H1 (cell line): ENCODE measurements around the gene VWA3B. TPM values are rescaled to one million over a fixed set of nuclear protein-coding genes. Genes with fewer than 3 reads are reported as not detected.

ENCODE experiments used
- CTCF ChIA-PET: fragments of 300-600 bp; sonication (Branson Sonifier 250); formaldehyde crosslinking; loops from one replicate; lab custom pipeline; 2021; ENCODE audit not compliant: partially characterized antibody; lab: Charles Lee
- POLR2A ChIA-PET: fragments of 300-600 bp; sonication (Branson Sonifier 250); formaldehyde crosslinking; loops from one replicate; lab custom pipeline; 2021; ENCODE audit warnings: inconsistent platforms; ENCODE audit not compliant: partially characterized antibody; lab: Charles Lee
- DNase-seq, 2 experiments: peaks; one replicate each; pipeline versions ENCODE4 v3.0.0 to v3.0.0-alpha.2; 2010 to 2022; ENCODE audit warnings: low spot score in 2 of 2, low read depth in 1 of 2, mixed read lengths in 1 of 2
- FAIRE-seq: peaks from 2 replicates; lab custom pipeline; 2011; peaks lifted over from hg19 to GRCh38; lab: Jason Lieb, UNC
- H2AFZ ChIP-seq: 2 replicates; pipeline ENCODE4 v1.8.1; 2012; ENCODE audit warnings: low read length, inconsistent platforms
- H2AK5ac ChIP-seq: 2 replicates; pipeline ENCODE4 v1.6.1; 2013; ENCODE audit warnings: low read depth, low read length
- H2BK120ac ChIP-seq: replicated peaks from 2 replicates; pipeline ENCODE3; 2013; ENCODE audit warnings: low read depth, low read length, inconsistent platforms
- H2BK12ac ChIP-seq: 2 replicates; pipeline ENCODE4 v1.6.1; 2013; ENCODE audit warnings: low read depth, low read length
- H2BK15ac ChIP-seq: 2 replicates; pipeline ENCODE4 v1.6.1; 2013; ENCODE audit warnings: low read length
- H2BK20ac ChIP-seq: 2 replicates; pipeline ENCODE4 v1.6.1; 2013; ENCODE audit warnings: low read length
- H2BK5ac ChIP-seq: 2 replicates; pipeline ENCODE4 v1.6.1; 2013; ENCODE audit warnings: low read depth, low read length
- H3K14ac ChIP-seq: 2 replicates; pipeline ENCODE4 v1.6.1; 2013; ENCODE audit warnings: inconsistent platforms; ENCODE audit not compliant: insufficient read length
- H3K18ac ChIP-seq: 2 replicates; pipeline ENCODE4 v1.6.1; 2013; ENCODE audit warnings: low read length; ENCODE audit errors: extremely low read depth
- H3K23ac ChIP-seq: 2 replicates; pipeline ENCODE4 v1.6.1; 2013; ENCODE audit warnings: inconsistent platforms; ENCODE audit not compliant: insufficient read length
- H3K23me2 ChIP-seq: 2 replicates; pipeline ENCODE4 v1.6.1; 2013; ENCODE audit warnings: low read depth, low read length
- H3K27ac ChIP-seq: 2 replicates; pipeline ENCODE4 v1.6.1; 2011; ENCODE audit warnings: low read depth, low read length, inconsistent platforms
- H3K27me3 ChIP-seq, 4 experiments: replicated peaks in 1 of 4; 1 replicate in 1 of 4; 2 replicates in 3 of 4; pipeline versions ENCODE4 v1.6.1 to v1.8.1; 2011 to 2013; ENCODE audit warnings: low read length in 3 of 4, mild to moderate bottlenecking in 3 of 4, inconsistent platforms in 2 of 4, mixed read lengths in 2 of 4, moderate library complexity in 1 of 4; ENCODE audit not compliant: control insufficient read depth in 3 of 4, insufficient read depth in 3 of 4; ENCODE audit errors: extremely low read depth in 1 of 4
- H3K36me3 ChIP-seq, 4 experiments: 2 replicates each; pipeline versions ENCODE4 v1.6.1 to v1.8.1; 2011 to 2013; ENCODE audit warnings: mild to moderate bottlenecking in 4 of 4, low read length in 3 of 4, moderate library complexity in 2 of 4, control low read depth in 1 of 4, inconsistent platforms in 1 of 4; ENCODE audit not compliant: insufficient read depth in 4 of 4, control insufficient read depth in 2 of 4
- H3K4ac ChIP-seq: replicated peaks from 2 replicates; pipeline ENCODE3; 2013; ENCODE audit warnings: low read length, low read depth, mixed read lengths, inconsistent platforms; ENCODE audit not compliant: insufficient read length
- H3K4me1 ChIP-seq, 4 experiments: replicated peaks in 1 of 4; 1 replicate in 1 of 4; 2 replicates in 3 of 4; pipeline versions ENCODE4 v1.6.1 to v1.8.1; 2011 to 2013; ENCODE audit warnings: low read length in 3 of 4, inconsistent platforms in 2 of 4, mixed read lengths in 1 of 4; ENCODE audit not compliant: insufficient read depth in 4 of 4, control insufficient read depth in 3 of 4
- H3K4me2 ChIP-seq, 2 experiments: 2 replicates each; pipeline versions ENCODE4 v1.6.1 to v1.8.1; 2011 to 2013; ENCODE audit warnings: low read depth in 2 of 2, low read length in 2 of 2, control low read depth in 1 of 2, inconsistent platforms in 1 of 2, mild to moderate bottlenecking in 1 of 2; ENCODE audit not compliant: insufficient read depth in 1 of 2
- H3K4me3 ChIP-seq, 4 experiments: fragments of 200-600, 300-600 bp in 1 of 4; sonication (generic), shearing (Covaris generic), sonication (Bioruptor Twin) in 1 of 4; 2 replicates each; pipeline versions ENCODE4 v1.5.1 to v1.8.1; 2011 to 2016; ENCODE audit warnings: low read length in 4 of 4, low read depth in 3 of 4, control low read depth in 2 of 4, inconsistent platforms in 2 of 4, mild to moderate bottlenecking in 2 of 4, mixed read lengths in 1 of 4, moderate library complexity in 1 of 4; ENCODE audit not compliant: insufficient read depth in 2 of 4; ENCODE audit errors: extremely low read depth in 1 of 4
- H3K56ac ChIP-seq: replicated peaks from 2 replicates; pipeline ENCODE3; 2013; ENCODE audit warnings: low read depth, mild to moderate bottlenecking, mixed read lengths, low read length, inconsistent platforms; ENCODE audit not compliant: insufficient read length
- H3K79me1 ChIP-seq: 2 replicates; pipeline ENCODE4 v1.6.1; 2013; ENCODE audit warnings: low read depth, low read length, control low read depth
- H3K79me2 ChIP-seq, 2 experiments: 2 replicates each; pipeline versions ENCODE4 v1.6.1 to v1.8.1; 2012 to 2013; ENCODE audit warnings: low read length in 2 of 2, mild to moderate bottlenecking in 2 of 2, inconsistent platforms in 1 of 2; ENCODE audit not compliant: insufficient read depth in 2 of 2, control insufficient read depth in 1 of 2
- H3K9ac ChIP-seq, 4 experiments: replicated peaks in 1 of 4; 1 replicate in 1 of 4; 2 replicates in 3 of 4; pipeline versions ENCODE4 v1.6.1 to v1.8.1; 2011 to 2013; ENCODE audit warnings: low read depth in 3 of 4, low read length in 3 of 4, control low read depth in 2 of 4, mild to moderate bottlenecking in 2 of 4, moderate library complexity in 2 of 4, inconsistent platforms in 1 of 4; ENCODE audit errors: extremely low read depth in 1 of 4
- H3K9me3 ChIP-seq, 2 experiments: 2 replicates each; pipeline versions ENCODE4 v1.6.1 to v1.8.1; 2012 to 2013; ENCODE audit warnings: mild to moderate bottlenecking in 2 of 2, moderate library complexity in 2 of 2, control low read depth in 1 of 2, inconsistent platforms in 1 of 2, low read depth in 1 of 2, low read length in 1 of 2, mixed read lengths in 1 of 2; ENCODE audit not compliant: insufficient read depth in 2 of 2
- H4K20me1 ChIP-seq, 2 experiments: replicated peaks in 1 of 2; 2 replicates each; pipeline versions ENCODE3 to v1.8.1; 2011 to 2013; ENCODE audit warnings: inconsistent platforms in 2 of 2, low read length in 2 of 2, mild to moderate bottlenecking in 1 of 2; ENCODE audit not compliant: insufficient read depth in 2 of 2, control insufficient read depth in 1 of 2
- H4K5ac ChIP-seq: 2 replicates; pipeline ENCODE4 v1.6.1; 2013; ENCODE audit warnings: low read length, low read depth, mixed read lengths, inconsistent platforms; ENCODE audit not compliant: insufficient read length
- H4K8ac ChIP-seq: 2 replicates; pipeline ENCODE4 v1.8.0; 2013; ENCODE audit warnings: mild to moderate bottlenecking, moderate library complexity, low read length, inconsistent platforms; ENCODE audit not compliant: insufficient read depth; ENCODE audit errors: extremely low read depth
- H4K91ac ChIP-seq: replicated peaks from 2 replicates; pipeline ENCODE3; 2013; ENCODE audit warnings: low read length, mixed read lengths, inconsistent platforms; ENCODE audit not compliant: insufficient read length
- CBX5 ChIP-seq: fragments of 300-800, 300-1000 bp; sonication (generic); IDR thresholded peaks from 2 replicates; pipeline ENCODE4 v1.7.1; 2016; ENCODE audit warnings: antibody characterized with exemption, low read length, low read depth
- CTBP2 ChIP-seq: IDR thresholded peaks from 2 replicates; pipeline ENCODE4 v1.7.0; 2011; ENCODE audit warnings: borderline replicate concordance, mild to moderate bottlenecking, moderate library complexity, mixed read lengths, low read length; ENCODE audit not compliant: insufficient read depth, insufficient read length
- E2F6 ChIP-seq: IDR thresholded peaks from 2 replicates; pipeline ENCODE4 v1.6.1; 2012; ENCODE audit warnings: inconsistent platforms
- KDM1A ChIP-seq: fragments of 200-600, 300-600 bp; sonication (generic); IDR thresholded peaks from 2 replicates; pipeline ENCODE4 v1.7.1; 2016; ENCODE audit warnings: mild to moderate bottlenecking, low read length, borderline replicate concordance
- POLR2A ChIP-seq, 2 experiments: IDR thresholded peaks; 1 replicate in 1 of 2; 2 replicates in 1 of 2; pipeline ENCODE4 v1.6.1; 2011; ENCODE audit warnings: low read depth in 2 of 2, low read length in 2 of 2, mild to moderate bottlenecking in 2 of 2; ENCODE audit errors: control extremely low read depth in 1 of 2
- POLR2AphosphoS5 ChIP-seq: IDR thresholded peaks from 2 replicates; pipeline ENCODE4 v1.6.1; 2011; ENCODE audit warnings: low read depth, low read length
- RNF2 ChIP-seq: fragments of 200-900, 300-1000 bp; sonication (generic); IDR thresholded peaks from 2 replicates; pipeline ENCODE4 v1.7.1; 2016; ENCODE audit warnings: borderline replicate concordance, low read depth, mild to moderate bottlenecking, antibody characterized with exemption, low read length; ENCODE audit not compliant: poor library complexity, severe bottlenecking; ENCODE audit errors: missing control alignments
- SP4 ChIP-seq: IDR thresholded peaks from 2 replicates; pipeline ENCODE4 v1.6.1; 2012; ENCODE audit warnings: low read length, inconsistent platforms
- USF2 ChIP-seq: IDR thresholded peaks from 2 replicates; pipeline ENCODE4 v1.6.1; 2011; ENCODE audit warnings: low read length, improper control_type of control experiment
- WGBS, 2 experiments: shearing (Covaris generic) in 1 of 2; methylation state at CpG; one replicate each; pipeline versions ENCODE4 v1.1.6 to v1.1.7; 2013 to 2015; ENCODE audit warnings: low lambda C conversion rate in 2 of 2, mixed read lengths in 2 of 2, inconsistent platforms in 1 of 2, low coverage in 1 of 2, missing lambda C conversion rate in 1 of 2; ENCODE audit not compliant: insufficient replicate concordance in 2 of 2, insufficient coverage in 1 of 2, insufficient read length in 1 of 2; ENCODE audit errors: extremely low coverage in 1 of 2, missing lambda C conversion rate in 1 of 2; 5-methylcytosine and 5-hydroxymethylcytosine counted together
- polyA plus RNA-seq, 7 experiments: library from polyadenylated mRNA; depleted of rRNA in 3 of 7; stranded (reverse) in 5 of 7; unstranded in 2 of 7; fragments of >200 nt in 5 of 7; fragments of 200-250 nt in 2 of 7; gene quantifications; 1 replicate in 5 of 7; 2 replicates in 1 of 7; 4 replicates in 1 of 7; pipeline versions ENCODE4 v1.2.1 to v1.2.3, GENCODE V29; 2011 to 2013; ENCODE audit warnings: missing spikeins in 2 of 7, mixed read lengths in 2 of 7
- total RNA-seq: library from RNA; stranded (reverse); fragmentation: NEBNext Ultra II Directional; extraction: Animal tissue kit (Norgen Biotek cat#: 25700); gene quantifications from 2 replicates; pipeline ENCODE4 v1.2.1, GENCODE V29; 2021

Gene VWA3B
- total and polyA plus RNA-seq, 2 of the 8 experiments (the other 6 are each of a cell fraction or from before 2014, with no cell fraction given), result not detected

GRCh38 chr2:98309580-98309979 is 222.6 kb downstream of the VWA3B start:
- Histone ChIP-seq H3K79me1 (no peaks in the 10 kb centered on the region), H2BK15ac (no peak overlapping the region), H2BK5ac (no peak overlapping the region), H3K27me3 (no peaks in the 10 kb centered on the region), H3K9me3 (no peaks in the 10 kb centered on the region), H3K4me2 (no peak overlapping the region), H3K27ac (no peak overlapping the region), H3K23me2 (no peaks in the 10 kb centered on the region), H3K4ac (no peak overlapping the region), H3K14ac (no peak overlapping the region), H2BK120ac (no peak overlapping the region), H3K79me2 (no peaks in the 10 kb centered on the region), H2AK5ac (no peak overlapping the region), H3K18ac (no peak overlapping the region), H2BK12ac (no peak overlapping the region), H4K8ac (no peak overlapping the region), H2AFZ (no peak overlapping the region), H2BK20ac (no peak overlapping the region), H4K5ac (no peak overlapping the region), H3K9ac (no peak overlapping the region), H4K20me1 (no peaks in the 10 kb centered on the region), H4K91ac (no peak overlapping the region), H3K23ac (no peak overlapping the region), H3K56ac (no peak overlapping the region), H3K36me3 (no peaks in the 10 kb centered on the region), H3K4me1 (no peaks in the 10 kb centered on the region; a peak in 2 of 7 replicates), H3K4me3 (no peak overlapping the region)
- ChIA-PET CTCF (interaction anchor here (1.0 to 2.3 kb wide), 3 partner anchors 40 to 346 kb away, joined by 3 to 5 read pairs (median 3); no protein-coding TSS in a partner anchor), POLR2A (no interaction called here)
- DNase-seq (no peak), FAIRE-seq (no peak)
- WGBS, 2 experiments, result 89% methylated on average over 11 of the region's 11 CpGs; no CpG with 5 or more reads in 1 of the 2 experiments
- TF ChIP-seq E2F6 (no peak), CBX5 (no peak), USF2 (no peak), CTBP2 (no peak), RNF2 (no peak), POLR2AphosphoS5 (no peak), POLR2A (IDR thresholded peaks at IDR 0.05; ENCODE audit: control extremely low read depth in 1 of 2, low read depth in 2 of 2, low read length in 2 of 2) (no peak), KDM1A (no peak), SP4 (no peak)
